GM18502 (cell line): Measurements from ENCODE around the gene ADTRP.
A peak's percentile ranks its signal among the peaks of the same experiment; 100 is the strongest.

Experiments used
- ATAC-seq: cut with Tn5 transposase; IDR thresholded peaks from one replicate; pipeline ENCODE4 v1.9.1; 2021; ENCODE audit warnings: mild to moderate bottlenecking; ENCODE audit not compliant: unreplicated experiment, poor library complexity

Gene ADTRP

DNA sequence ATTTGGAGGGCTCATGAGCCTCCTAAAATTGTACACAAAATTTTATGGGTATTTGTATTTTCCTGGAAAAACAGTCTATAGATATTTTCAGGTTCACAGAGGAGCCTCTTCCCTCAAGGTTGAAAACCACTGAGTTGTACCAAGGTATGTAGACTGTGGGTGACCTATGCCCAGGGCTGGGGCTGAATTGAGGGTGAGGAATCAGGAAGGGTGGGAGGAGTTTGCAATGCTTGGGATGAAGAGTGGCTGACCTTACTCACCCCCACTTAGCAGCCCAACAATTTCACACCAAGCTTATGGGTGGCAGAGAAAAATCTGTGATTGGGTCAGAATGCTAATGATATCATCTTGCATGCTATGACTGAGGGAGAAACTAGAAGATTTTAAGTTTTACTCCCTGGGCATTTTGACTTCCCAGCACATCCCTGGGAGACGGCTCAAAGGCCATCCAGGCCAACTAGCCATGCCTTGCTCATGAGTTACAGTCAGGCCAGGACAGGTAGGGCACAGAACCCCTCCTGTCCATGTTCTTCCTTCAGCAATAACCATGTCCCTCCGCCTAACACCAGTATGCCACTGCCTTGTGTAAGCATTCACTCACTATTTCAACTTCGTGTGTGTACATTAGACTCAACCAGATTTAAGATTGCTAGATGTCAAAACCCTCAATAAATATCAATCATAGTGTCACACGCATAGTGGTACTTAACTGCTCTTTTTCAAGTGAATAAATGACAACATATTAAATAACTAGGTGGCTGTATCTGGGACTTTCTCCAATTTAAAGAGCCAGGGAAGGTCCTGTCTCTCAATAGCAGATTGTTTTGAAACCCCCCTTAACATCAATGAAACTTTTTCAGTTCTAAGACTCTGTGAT is 16.6 kb downstream of the ADTRP start:
- no peak for ATAC-seq

DNA sequence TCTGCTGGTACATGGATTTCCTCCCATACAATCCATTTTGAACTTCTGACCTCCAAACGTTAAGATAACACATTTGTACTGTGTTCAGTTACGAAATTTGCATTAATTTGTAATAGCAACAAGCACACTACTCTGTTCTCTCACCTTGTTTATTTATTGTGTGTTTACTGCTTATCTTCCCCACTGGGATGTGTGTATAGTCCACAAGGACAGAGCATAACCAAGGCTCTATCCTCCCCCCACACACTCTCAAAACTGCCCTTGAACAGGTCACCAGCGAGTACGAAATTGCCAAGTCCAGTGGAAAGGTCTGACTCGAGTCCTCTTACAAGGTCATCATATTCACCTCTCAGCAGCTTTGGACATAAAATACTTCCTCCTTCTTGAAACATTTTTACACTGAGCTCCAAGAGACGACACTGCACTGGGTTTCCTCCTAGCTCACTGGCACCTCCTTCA is 18.6 kb downstream of the ADTRP start:
- ATAC-seq: no peak

DNA sequence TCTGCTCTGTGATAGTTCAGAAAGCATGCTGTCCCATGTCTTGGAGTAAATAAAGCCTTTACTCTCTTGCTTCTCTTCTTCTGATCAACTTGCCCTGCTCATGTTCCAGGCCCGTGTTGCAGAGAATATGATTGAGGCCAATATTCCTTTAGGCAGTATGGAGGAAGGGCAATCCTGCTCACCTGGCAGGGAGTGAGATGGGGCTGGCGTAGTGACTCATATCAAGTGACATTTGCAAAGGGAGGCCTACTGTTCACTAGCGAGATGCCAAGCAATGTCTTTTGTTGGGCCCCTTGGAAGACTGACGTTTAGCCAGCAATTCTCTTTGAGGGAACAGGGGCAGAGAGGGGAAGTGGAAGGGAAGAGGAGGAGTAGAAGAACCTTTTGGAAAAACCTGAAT is 19.7 kb downstream of the ADTRP start:
- no peak for ATAC-seq

DNA sequence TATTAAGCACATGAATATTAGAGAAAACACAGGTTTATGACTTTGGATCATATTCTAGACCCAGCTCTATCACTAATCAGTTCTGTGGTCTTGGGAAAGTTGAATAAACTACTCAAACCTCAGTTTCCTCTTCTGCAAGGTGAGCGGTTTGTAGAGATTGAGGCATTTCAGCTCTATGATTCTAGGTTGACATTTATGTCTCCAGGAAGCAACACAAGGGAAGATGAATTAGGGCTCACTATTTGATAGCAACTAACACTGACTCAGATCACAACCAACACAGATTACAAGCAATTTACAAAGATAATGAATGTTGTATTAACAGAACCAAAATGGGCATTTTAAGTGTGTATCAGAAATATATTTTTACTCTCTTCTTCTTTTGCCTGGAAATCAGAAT is 21.9 kb downstream of the ADTRP start:
- no peak for ATAC-seq

DNA sequence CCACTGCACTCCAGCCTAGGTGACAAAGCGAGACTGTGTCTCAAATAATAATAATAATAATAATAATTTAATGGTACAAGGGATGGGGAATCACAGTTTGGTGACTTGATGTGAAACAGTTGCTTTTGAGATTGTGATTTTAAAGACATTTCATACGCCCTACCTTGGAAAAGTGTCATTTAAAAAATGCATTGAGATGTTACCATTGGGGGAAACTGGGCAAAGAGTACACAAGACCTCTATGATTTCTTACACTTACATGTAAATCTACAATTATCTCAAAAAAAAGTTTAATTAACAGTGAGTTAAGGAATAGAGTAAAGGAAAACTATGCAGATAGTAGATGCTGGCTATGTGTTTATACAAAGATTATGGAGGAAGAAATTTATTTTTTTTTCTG is 22.3 kb downstream of the ADTRP start:
- ATAC-seq: no peak

DNA sequence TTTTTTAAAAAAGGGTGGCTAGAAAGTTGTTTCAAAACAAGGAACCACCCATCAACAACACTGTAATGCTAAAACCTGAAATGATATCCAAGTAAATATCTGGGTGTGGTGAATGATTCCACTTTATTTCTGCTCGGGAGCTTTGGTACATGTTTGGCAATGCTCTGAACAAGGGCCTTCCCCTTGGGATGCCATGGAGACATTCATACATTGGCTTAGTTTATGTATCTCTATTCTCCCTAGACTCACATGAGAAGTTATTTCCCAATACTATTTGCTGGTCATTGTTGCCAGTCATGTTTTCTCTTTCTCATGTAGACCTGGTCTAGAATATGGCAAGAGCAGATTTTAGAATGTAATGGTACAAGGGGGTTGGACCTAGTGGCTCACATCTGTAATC is 22.9 kb downstream of the ADTRP start:
- ATAC-seq: no peak

DNA sequence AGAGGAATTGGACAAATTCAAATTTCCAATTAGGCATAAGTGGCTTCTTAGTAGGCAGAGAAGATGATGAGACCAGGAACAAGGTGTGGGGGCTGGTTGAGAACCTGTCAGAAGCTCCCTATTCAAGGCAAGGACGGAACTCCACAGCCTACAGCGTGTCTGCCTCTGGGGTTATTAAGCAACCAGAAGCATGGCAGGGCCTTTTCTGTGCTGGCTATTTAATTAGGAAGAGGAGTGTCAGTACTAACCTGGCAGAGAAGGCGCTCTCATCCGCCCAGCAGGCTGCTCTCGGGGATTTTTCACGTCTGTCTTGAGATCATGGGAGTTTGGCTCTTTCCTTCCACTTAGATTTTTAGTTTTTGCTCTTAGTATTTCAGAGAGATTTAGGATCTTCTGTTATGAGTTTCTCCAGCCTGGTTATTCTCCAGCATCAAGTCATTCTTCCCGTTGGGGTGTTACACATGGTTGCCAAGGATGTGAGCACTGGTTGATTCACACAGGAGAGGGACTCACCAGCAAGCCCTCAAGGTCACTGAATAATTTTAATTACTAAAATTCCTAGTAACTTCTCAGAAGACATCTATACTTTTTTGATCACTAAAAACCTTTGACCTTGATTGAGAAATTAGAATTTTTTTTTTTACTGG is 23.9 kb downstream of the ADTRP start:
- no peak for ATAC-seq

DNA sequence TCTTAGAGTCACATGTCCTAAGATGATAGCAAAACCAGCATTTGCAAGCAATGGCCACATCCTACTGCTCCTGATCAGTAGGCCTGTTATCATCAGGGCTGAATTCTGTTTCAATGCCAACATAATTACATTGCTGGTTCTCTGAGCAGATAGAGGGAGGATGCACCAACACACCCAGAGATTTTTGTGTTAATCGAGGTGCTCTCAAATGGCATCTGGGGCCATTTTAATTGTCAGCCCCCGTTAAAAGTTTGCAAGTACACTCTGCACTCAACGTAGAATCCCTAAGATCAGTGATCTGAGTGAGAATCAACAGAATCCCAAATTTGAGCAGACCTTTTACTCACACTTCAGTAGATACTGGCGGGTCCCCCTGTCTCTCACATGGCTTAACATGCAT is 24.8 kb downstream of the ADTRP start:
- no peak for ATAC-seq

DNA sequence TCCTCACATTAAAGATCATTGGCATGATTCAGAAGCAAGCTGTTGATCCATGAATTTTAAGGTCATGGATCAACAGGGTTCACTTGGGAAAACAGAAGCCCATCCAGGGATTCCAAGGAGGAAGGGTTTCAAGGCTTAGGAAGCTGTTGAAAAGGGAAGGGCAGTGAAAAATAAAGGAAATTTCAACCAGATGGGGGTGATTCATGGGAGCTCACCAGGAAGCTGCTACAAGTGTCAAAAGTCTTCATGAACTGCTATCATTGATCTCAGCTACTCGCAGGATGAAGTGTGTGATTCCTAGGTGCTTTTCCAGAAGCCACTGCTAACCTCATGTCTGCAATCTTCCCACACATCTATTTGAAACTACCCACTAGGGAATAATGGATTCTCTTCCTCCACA is 26.2 kb downstream of the ADTRP start:
- no peak for ATAC-seq

DNA sequence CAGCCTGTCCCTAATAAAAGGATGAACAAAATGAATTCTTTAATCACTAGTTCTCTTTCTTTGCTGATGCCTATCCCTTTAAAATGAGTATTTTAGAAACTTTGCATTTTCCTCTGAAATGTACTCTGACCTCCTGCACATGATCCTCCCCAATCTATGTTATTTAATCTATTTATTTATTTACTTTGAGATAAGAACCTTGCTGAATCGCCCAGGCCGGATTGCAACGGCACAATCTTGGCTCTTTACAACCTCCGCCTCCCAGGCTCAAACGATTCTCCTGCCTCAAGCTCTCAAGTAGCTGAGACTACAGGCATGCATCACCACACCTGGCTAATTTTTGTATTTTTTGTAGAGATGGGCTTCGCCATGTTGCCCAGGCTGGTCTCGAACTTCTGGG is 27.9 kb downstream of the ADTRP start:
- ATAC-seq: no peak

DNA sequence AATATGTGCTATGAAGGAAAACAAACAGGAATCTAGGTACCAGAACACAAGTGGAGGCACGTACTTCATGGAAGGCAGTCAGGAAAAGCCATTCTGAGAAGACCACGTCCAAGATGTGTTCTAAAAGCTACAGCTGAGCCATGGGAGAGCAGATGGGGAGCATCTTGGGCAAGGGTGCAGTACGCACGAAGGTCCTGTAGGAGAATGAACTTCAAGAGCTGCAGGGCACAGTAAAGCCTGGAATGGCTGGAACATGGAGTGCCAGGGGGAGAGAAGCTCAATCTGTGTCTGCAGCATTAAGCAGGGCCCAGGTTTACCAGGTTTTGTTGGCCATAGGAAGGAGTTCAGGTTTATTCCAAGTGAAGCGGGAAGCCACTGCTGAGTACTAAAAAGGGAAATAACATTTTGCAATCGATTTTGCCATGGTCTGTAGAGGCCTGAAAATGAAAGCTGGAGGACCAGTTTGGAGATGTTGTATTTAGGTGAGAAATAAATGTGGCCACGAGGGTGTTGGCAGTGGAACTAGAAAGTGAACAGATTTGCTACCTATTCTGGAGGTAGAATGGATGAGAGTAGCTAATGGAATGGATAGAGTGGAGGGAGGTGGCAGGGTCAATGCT is 29.9 kb downstream of the ADTRP start:
- ATAC-seq: no peak

DNA sequence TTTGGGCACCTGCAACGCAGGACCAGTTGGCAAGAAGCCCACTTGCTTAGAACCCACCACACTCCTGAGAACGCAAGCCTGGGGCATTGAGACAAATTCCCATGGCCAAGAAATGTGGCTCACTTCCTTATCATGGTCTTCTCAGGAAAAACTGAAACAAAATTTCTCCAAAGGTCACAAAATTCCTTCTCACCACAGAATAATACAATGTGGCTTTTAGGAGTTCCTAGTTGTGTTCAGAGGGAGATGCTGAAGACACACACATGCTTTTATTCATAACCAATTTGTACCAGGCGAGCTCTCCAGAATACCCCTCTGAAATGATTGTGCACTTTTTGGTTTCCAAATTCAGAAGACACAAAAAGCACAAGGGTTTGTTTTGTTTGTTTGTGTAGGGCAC is 31.6 kb downstream of the ADTRP start:
- ATAC-seq: no peak

DNA sequence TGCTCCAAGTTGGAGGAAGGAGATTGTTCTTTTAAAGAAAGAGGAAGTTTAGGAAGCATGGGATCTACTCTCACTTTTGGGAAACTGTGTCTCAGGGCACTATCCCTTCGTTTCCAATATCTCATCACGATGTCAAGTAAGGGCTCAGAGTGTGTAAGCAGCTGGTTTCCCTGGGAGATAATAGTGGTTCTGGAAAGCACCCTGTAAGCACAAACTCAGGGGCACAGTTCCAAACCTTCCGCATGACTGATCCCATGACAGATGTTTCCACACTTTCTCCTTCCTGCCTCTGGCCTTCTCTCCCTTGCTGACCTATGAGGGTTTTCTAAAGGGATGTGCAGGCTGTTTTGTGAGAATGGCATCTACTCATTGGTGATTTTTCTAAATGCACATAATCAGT is 33.9 kb downstream of the ADTRP start:
- ATAC-seq: no peak

DNA sequence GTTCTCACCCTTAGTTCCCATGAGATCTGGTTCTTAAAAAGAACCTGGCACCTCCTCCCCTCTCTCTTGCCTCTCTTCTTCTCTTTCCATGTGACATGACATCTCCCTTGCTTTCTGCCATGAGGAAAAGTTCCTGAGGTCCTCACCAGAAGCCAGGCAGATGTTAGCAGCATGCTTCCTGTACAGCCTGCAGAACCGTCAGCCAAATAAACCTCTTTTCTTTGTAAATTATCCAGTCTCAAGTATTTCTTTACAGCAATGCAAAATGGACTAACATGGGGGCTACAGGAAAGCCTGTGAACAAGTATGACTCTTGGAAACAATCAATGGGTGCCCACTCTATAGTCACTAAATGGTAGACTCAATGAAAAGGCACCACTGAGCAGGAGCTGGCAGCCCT is 34.5 kb downstream of the ADTRP start:
- no peak for ATAC-seq

DNA sequence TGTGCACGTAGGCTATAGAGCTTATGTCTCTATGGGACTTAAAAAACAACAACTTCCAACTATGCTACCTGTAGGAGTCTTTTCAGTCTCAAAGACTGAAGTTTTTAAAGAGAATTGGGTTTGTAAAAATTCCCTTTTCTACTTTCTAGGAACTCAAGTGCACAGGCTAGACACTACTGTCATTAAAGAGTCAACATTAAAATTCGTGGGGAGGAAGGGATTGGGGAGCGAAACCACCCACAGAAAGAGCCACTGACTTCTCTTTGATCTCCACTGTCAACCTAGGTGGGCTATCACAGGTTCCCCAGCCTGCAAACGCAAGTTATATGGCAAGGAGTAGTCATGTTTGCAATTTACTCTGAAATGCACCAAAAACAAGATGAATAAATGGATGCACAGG is 37.7 kb downstream of the ADTRP start:
- ATAC-seq: no peak

DNA sequence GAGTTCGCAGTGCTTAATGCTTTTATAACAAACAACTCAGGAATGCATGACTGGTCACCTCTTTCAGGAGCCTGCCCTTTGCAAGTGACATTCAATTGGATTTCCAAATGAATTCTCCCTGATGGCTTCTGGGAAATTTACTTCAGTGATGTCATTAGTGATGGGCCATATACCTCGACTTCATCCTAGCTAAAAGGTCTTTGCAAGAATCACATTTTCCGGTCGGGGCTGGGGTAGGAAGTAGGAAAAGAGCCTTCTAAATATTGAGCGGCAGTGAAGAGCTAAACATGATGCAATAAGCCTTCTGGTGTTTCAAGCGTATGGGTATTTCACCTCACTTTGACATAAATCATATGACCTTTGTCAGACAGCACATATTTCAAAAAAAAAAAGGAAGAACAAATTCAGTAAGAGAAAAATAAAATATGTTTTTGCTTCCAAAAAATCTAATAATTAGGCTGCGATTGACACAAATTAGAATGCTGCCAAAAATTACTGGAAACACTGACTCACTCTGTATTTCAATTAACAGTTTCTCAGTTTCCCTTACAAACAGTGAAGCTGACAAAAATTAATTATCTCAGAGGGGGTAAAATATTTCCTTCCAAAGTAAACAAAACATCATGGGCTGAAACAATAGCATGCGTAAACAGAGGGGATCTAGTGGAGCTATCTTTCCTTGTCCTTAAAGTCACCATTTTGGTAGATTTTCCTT is 39.8 kb downstream of the ADTRP start:
- ATAC-seq: no peak

DNA sequence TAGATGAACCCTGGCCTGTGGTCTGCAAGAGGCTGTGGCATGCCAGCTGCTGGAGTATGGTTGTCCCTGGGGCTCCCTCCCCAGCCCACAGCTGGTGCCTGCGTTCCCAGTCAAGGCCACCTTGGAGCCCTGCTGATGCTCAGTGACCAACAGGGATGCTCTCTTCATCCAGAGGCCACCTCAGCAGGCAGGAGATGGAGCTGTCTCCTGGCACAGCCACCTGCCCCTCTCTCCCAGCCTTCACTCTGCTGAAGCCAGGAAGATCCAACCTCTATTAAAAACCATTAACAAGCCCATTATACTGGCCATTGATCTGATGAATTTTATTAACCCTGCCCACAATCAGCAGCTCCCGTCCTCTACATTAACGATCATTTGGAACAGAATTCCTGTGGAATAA is 40.4 kb downstream of the ADTRP start:
- no peak for ATAC-seq

DNA sequence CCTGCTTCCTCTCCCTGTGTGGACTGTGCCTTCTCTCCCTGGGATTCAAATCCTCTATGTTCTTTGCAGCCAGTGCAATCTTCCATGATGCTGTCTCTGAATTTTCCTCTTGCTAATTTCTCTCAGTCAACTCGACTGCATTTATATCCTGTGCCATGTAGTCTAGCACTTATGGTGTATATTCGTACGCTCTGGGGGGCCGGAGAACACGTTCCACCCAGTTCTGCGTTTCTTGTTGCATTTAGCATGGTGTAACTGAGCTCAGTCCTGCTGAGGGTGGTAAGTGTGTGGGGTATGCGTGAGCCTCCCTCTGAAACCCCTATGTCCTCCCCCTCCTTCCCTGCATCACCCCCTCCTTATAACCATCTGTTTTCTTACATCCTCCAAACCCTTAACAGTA is 42.0 kb downstream of the ADTRP start:
- no peak for ATAC-seq

DNA sequence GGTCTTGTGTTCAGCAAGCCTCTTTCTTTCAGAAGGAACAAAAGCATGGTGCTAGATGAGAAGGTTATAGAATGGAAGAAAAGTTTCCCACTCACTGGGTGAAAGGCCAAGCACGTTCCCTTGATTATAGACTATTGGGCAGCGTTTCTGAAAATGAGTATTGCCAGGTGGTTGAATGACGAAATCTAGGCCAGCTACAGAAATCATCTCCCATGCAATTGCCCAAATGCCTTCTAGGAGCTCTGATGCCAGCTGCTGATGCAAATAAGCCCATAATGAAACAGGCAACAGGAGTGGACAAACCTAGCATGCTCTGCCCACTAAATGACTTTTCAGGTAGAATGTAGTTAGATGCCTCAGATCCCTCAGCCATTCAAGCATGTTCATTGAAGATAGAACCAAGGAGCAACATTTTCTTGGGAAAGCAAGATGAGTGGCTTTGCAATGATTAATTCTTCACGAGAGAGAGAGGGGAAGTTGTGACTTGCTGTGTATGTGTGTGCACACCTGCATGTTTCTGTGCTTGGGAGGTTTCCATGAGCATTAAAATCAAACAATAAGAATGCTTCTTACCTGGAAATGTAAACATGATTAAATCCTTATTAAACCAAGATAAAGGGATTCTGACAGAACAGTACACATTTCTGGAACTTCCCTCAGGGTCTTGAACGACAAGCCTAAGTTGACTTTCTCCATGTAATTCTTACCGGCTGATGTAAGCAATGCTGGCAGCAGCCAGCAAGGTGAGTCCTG is 43.6 kb downstream of the ADTRP start:
- no peak for ATAC-seq

DNA sequence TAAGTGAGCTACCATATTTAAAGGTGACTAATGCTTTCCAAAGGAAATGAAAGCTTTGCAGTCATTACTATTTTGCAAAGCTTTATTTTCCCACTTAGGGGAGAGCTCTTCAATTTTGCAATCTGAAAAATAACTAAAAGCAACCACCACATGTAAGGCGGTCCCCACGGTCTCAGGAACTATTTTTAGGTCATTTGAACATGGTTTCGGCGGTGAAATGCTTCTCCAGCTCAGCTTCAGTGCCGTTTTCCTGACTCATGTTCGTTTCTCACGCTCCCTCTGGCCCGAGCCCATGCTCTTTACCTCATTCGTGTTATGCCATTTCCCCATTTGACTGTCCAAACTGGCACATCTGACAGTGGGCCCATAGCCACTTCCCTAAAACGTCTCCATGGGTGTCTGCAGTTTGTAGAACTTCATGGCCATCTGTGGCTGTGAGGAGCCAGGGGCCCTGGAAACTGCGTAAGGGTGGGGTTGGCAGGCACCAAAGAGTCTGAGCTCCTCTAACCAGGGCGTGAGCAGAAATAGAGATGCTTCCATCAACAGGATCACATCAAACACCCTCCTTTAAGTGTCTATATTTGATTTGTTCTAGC is 46.5 kb downstream of the ADTRP start:
- ATAC-seq: peak; percentile 76
